GM18499 (cell line): ENCODE data around the gene SKA3.
"Not testable (repeated sequence)": the region's sequence is repeated elsewhere in the genome, so short reads cannot be mapped to it uniquely, and the experiment has no call there.

Experiments used
- ATAC-seq: cut with Tn5 transposase; IDR thresholded peaks from one replicate; pipeline ENCODE4 v1.9.1; 2021; ENCODE audit warnings: moderate number of reproducible peaks; ENCODE audit not compliant: insufficient read depth, unreplicated experiment

The SKA3 gene

GRCh38 chr13:21173767-21174166 is 2.6 kb downstream of the SKA3 start:
- not testable (repeated sequence) for ATAC-seq

GRCh38 chr13:21171420-21171819 is 4.9 kb downstream of the SKA3 start:
- no peak for ATAC-seq

GRCh38 chr13:21165606-21166005 is 10.7 kb downstream of the SKA3 start:
- not testable (repeated sequence) for ATAC-seq

- no peak for ATAC-seq
Measured at GRCh38 chr13:21164631-21165030, 11.7 kb downstream of the SKA3 start.

GRCh38 chr13:21152251-21152899 is 24.0 kb downstream of the SKA3 start:
- ATAC-seq: no peak

GRCh38 chr13:21150013-21150412 is 26.3 kb downstream of the SKA3 start:
- no peak for ATAC-seq

GRCh38 chr13:21149568-21149967 is 26.8 kb downstream of the SKA3 start:
- peak; percentile 60 for ATAC-seq

GRCh38 chr13:21148557-21149258 is 27.6 kb downstream of the SKA3 start:
- ATAC-seq: no peak

- no peak for ATAC-seq
Measured at GRCh38 chr13:21147827-21148226, 28.5 kb downstream of the SKA3 start.

GRCh38 chr13:21142766-21143165 is 33.6 kb downstream of the SKA3 start:
- no peak for ATAC-seq

- ATAC-seq: no peak
Measured at GRCh38 chr13:21139374-21139773, 37.0 kb downstream of the SKA3 start.

GRCh38 chr13:21138561-21138960 is 37.8 kb downstream of the SKA3 start:
- no peak for ATAC-seq

GRCh38 chr13:21137696-21138095 is 38.7 kb downstream of the SKA3 start:
- ATAC-seq: no peak

- not testable (repeated sequence) for ATAC-seq
Measured at GRCh38 chr13:21135833-21136232, 40.5 kb downstream of the SKA3 start.

- no peak for ATAC-seq
Measured at GRCh38 chr13:21134475-21134874, 41.9 kb downstream of the SKA3 start.

- ATAC-seq: no peak
Measured at GRCh38 chr13:21133077-21133476, 43.3 kb downstream of the SKA3 start.

GRCh38 chr13:21130116-21130515 is 46.2 kb downstream of the SKA3 start:
- no peak for ATAC-seq

GRCh38 chr13:21124852-21125251 is 51.5 kb downstream of the SKA3 start:
- no peak for ATAC-seq

GRCh38 chr13:21123956-21124355 is 52.4 kb downstream of the SKA3 start:
- no peak for ATAC-seq

- no peak for ATAC-seq
Measured at GRCh38 chr13:21121616-21122015, 54.7 kb downstream of the SKA3 start.

GRCh38 chr13:21120191-21120590 is 56.2 kb downstream of the SKA3 start:
- ATAC-seq: no peak

GRCh38 chr13:21119526-21119925 is 56.8 kb downstream of the SKA3 start:
- no peak for ATAC-seq
